ENCODE data around the gene IKZF5. TPM values are rescaled to one million over a fixed set of nuclear protein-coding genes. Genes with fewer than 3 reads are reported as not detected.

Gene IKZF5
- total and polyA plus RNA-seq, 8 donors, result 12.5 to 29.7 (median 24.4) TPM

GRCh38 chr10:122974023-122974422 lies 34.6 kb downstream of the IKZF5 start:
- Histone ChIP-seq H3K27ac (no peak overlapping the region), H3K4me3 (no peak overlapping the region), H3K36me3 (no peaks in the 10 kb centered on the region), H3K4me1 (no peaks in the 10 kb centered on the region), H3K27me3 (no peaks in the 10 kb centered on the region), H3K9me3 (peaks cover 0 to under 1% of the 10 kb centered on the region in 2 donors)
- no peak for ATAC-seq
- intact Hi-C loops (cut with DNase I), result no loop called here
- no peak for DNase-seq
- TF ChIP-seq CTCF (IDR thresholded peaks at IDR 0.05), result no peak

GRCh38 chr10:122968698-122969097 lies 39.9 kb downstream of the IKZF5 start:
- H3K27ac ChIP-seq, result no peak overlapping the region
- H3K9me3 ChIP-seq, result peaks cover 0 to 31% of the 10 kb centered on the region in 2 donors
- intact Hi-C loops (cut with DNase I), result no loop called here
- TF ChIP-seq CTCF (IDR thresholded peaks at IDR 0.05), result no peak
- no peak for DNase-seq
- no peaks in the 10 kb centered on the region for H3K36me3 ChIP-seq
- no peaks in the 10 kb centered on the region for H3K4me1 ChIP-seq
- H3K27me3 ChIP-seq, result no peaks in the 10 kb centered on the region
- no peak overlapping the region for H3K4me3 ChIP-seq
- no peak for ATAC-seq

DNA sequence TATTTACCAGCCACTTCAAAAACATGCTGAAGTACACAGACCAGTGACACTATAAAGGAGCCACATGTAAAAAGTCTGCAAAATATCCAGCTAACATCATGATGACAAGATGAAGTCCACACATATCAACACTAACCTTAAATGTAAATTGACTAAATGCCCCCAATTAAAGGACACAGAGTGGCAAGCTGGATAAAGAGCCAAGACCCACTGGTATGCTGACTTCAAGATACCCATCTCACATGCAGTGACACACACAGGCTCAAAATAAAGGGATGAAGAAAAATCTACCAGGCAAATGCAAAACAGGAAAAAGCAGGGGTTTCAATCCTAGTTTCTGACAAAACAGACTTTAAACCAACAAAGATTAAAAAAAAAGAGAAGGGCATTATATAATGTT lies 41.7 kb downstream of the IKZF5 start:
- intact Hi-C loops (cut with DNase I), result no loop called here
- H3K4me3 ChIP-seq, result no peak overlapping the region
- no peak for DNase-seq
- TF ChIP-seq CTCF (IDR thresholded peaks at IDR 0.05), result no peak
- H3K9me3 ChIP-seq, result peaks cover 0 to 31% of the 10 kb centered on the region in 2 donors
- H3K36me3 ChIP-seq, result no peaks in the 10 kb centered on the region
- no peak overlapping the region for H3K27ac ChIP-seq
- no peaks in the 10 kb centered on the region for H3K4me1 ChIP-seq
- ATAC-seq, result no peak
- H3K27me3 ChIP-seq, result no peaks in the 10 kb centered on the region

GRCh38 chr10:122962405-122962804 lies 46.2 kb downstream of the IKZF5 start:
- H3K4me1 ChIP-seq, result no peaks in the 10 kb centered on the region
- H3K4me3 ChIP-seq, result no peak overlapping the region
- no peak for DNase-seq
- no peak overlapping the region for H3K27ac ChIP-seq
- no peaks in the 10 kb centered on the region for H3K36me3 ChIP-seq
- no peak for TF ChIP-seq CTCF (IDR thresholded peaks at IDR 0.05)
- intact Hi-C loops (cut with DNase I), result no loop called here
- H3K9me3 ChIP-seq, result peaks cover 0 to 18% of the 10 kb centered on the region in 2 donors
- no peaks in the 10 kb centered on the region for H3K27me3 ChIP-seq
- ATAC-seq, result no peak

DNA sequence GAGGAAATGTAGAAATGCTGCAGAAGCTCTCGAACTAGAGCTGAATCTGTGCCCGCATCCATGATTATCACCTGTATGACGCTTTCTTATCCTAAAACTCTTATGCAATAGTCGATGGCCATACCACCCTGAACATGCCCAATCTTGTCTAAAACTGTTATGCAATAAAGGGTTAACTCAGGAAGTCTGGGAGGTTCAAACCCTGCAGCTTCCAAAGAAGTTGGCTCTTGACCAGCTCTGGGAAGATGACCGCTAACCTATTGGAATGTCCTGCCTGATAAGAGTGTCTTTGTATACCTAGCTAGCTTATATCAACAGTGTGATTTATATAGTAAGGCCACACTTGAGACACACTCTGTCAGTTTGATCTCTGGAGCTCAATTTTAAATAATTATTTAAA lies 51.1 kb downstream of the IKZF5 start:
- intact Hi-C loops (cut with DNase I), result no loop called here

More for the DNA sequence above, 51.1 kb downstream of the IKZF5 start:
- H3K9me3 ChIP-seq, result peaks cover 0 to 4% of the 10 kb centered on the region in 2 donors
- H3K4me1 ChIP-seq, result peaks cover 6 to 16% of the 10 kb centered on the region in 2 donors
- H3K36me3 ChIP-seq, result no peaks in the 10 kb centered on the region
- ATAC-seq (no peak), DNase-seq (no peak)
- no peak overlapping the region for H3K4me3 ChIP-seq
- H3K27ac ChIP-seq, result no peak overlapping the region
- no peak for TF ChIP-seq CTCF (IDR thresholded peaks at IDR 0.05)
- H3K27me3 ChIP-seq, result no peaks in the 10 kb centered on the region

All from left lung (tissue), 10 donors.